GM19463 (cell line): ENCODE data around the gene DUSP16.

ENCODE experiments used
- ATAC-seq: cut with Tn5 transposase; IDR thresholded peaks from one replicate; pipeline ENCODE4 v1.9.1; 2021; ENCODE audit warnings: mild to moderate bottlenecking, moderate library complexity; ENCODE audit not compliant: unreplicated experiment

DUSP16 gene

DNA sequence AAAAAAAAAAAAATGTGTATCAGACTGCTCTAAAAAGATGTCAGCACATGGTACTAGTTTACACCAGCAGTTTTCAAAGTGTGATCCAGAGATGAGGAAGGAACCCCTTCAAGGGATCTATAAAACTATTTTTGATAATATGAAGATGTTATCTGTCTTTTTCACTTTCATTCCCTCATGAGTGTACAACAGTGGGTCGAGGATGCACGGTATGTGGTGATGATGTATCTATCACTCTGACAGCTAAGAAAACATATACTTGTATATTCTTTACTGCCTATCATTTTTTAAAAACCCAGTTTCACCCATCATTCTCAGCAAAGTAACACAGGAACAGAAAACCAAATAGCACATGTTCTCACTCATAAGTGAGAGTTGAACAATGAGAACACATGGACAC is 12.4 kb downstream of the DUSP16 start:
- ATAC-seq, result no peak

DNA sequence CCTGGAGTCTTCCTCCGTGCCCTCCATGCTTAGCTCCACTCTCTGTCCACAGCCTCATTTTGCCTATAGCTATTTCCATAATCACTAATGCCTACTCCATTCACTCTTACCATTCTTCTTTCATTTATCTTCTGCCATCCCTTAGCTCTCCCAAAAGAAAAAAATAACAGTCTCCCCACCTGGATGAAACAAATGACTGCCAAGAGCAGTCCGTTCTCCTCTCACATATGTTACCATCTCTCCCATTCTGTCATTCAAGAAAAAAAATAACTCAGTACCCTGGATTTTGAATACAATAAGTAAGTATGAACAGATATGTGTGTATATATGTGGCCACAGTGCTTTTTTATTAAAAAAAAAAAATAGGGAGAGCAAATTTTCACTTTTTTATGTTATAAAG is 13.2 kb downstream of the DUSP16 start:
- ATAC-seq, result no peak

DNA sequence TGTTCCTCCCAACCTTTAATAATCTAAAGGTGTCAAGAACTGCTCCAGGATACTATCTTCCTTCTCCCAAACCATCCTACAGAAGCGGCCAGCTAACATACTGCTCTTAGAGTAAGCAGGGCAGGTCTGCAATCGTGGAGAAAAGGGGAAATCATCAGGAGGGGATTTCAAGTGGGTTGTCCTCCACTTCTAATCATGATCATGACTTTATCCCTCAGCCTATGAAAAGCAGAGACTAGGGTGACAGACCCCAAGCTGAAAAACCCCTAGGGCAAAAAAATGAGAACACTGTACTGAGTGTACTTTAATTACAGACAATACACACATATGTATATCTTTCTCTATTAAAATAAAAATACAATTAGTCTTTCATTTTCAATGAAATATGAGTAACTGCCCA is 13.9 kb downstream of the DUSP16 start:
- no peak for ATAC-seq

DNA sequence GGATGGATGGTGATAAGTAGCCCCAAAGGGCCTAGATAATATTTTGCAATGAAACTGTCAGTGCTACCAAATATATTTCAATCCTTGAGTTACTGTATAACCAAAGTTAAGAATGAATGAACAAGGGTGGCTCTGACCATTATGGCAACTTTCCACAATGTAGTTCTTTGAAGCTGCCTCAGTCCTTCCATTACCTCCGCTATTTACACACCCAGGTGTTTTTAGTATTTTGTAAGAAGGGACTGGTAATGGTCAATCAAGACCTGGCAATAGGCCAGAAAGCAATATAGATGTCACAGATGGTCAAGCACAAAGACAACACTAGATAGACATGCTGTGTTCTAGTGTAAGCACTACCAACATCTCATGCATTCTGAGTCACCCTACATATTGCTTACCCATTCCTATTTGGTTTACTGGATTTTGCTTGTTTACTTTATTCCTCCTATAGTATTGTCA is 16.3 kb downstream of the DUSP16 start:
- ATAC-seq, result peak; percentile 58

DNA sequence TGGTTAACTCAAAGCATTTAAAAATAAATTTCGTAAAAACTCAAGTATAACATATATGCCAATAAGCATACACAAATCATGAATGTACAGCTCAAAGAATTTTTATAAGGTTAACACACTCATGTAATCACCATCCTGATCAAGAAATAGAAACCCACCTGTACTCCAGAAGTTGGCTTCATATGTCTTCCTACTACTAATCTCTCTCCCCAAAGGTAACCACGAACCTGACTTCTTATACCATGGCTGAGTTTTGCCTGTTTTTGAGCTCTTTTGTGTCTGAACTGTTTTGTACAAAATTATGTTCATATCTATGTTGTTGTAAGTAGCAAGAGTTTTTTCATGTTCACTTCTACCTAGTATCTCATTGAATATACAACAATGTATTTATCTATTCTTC is 18.7 kb downstream of the DUSP16 start:
- ATAC-seq, result no peak

DNA sequence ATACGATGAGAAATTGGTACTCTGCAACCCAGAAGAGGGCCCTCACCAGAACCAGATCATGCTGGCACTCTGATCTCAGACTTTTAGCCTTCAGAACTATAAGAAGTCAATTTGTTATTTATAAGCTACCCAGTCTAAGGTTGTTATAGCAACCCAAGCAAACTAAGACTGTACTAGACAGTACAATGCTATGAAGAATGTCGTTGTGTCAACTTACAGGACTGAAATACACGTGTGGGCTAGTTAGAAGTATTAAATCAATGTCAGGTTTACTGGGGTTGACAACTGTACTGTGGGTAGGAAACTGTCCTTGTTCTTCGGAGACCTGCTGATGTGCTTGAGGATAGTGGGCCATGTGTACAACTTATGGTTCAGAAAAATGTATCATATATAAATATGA is 19.7 kb downstream of the DUSP16 start:
- no peak for ATAC-seq

DNA sequence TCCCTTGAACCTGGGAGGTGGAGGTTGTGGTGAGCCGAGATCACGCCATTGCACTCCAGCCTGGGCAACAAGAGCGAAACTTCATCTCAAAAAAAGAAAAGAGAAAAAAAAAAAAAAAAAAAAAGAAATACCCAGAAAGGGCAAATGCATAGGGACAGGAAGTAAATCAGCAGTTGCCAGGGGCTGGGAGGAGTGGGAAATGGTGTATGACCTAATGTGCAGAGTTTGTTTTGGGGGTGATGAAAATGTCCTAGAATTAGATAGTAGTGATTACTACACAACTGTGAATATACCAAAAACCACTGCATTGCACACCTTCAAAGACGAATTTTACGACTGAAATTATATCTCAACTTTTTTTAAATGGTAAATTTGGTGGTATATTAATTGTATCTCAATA is 20.4 kb downstream of the DUSP16 start:
- no peak for ATAC-seq

DNA sequence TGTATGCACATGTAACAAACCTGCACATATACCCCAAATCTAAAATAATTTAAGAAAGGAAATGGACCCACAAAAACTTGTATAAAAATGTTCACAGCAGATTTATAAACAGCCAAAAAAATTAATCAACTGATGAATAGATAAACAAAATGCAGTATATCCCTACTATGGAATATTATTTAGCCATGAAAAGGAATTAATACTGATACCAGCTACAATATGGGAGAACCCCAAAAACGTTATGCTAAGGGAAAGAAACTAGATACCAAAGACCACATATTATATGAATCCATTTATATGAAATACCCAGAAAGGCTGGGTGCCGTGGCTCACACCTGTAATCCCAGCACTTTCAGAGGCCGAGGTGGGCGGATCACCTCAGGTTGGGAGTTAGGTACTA is 20.9 kb downstream of the DUSP16 start:
- no peak for ATAC-seq

DNA sequence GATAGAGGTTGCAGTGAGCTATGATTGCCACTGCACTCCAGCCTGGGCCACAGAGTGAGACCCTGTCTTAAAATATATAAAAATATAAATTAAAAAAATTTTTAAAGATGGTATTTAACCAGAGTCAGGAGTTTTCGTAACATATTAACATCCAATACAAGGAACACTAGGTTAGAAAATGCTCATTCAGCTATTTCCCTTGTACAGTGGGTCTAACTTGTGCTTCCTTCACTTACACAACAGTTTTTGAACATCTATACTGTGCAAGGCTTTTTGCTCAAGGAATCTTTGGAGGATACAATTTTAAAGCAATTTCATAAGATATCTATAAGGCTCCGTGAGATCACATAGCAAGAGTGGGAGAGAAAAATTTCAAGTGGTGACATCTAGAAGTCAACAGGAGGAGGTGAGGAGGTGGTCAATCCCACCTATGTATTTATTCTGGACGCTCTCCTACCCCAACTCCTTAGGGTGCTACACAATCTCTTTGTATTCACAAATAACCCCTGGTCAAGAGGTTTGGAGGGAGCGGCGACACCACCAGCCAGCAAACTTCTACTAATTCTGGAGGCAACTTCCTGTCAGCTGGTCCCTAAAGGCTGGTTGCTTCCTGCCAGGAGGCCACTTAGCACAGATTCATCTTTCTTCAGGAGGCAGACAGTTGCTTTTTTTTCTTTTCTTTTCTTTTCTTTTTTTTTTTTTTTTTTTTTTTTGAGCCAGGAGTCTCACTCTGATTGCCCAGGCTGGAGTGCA is 22.2 kb downstream of the DUSP16 start:
- no peak for ATAC-seq

DNA sequence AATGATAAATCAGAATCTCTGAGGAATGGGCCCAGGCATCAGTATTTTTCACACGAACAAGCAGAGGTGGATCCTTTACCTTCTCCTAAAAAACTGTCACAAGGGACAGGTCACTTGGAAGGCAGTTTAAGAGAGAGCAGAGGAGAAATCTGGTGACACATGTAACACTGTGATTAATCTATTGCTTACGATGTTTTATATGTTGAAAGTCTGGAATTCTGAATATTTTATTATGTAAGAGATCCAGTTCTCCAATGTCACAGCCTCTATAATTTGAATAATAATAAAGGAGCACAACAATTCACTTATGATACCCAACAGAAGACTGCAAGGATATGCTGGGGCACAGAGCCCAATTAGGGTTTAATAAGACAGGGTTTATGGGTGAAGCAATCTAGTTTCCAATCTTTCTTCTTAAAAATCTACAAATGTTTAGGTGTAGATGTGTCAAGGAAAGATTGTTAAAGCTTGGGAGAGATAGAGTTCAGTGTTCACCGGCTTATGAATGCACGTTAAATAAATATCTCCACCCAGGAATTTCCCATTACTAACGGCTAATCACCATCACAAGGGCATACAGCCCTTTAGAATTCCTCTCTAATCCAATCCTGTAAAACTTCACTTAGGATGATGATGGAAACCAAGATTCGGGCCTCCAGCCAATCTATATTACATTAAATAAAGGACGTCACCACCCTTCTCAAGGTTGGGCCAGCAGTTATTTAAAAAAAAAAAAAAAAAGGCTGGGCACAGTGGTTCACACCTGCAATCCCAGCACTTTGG is 23.4 kb downstream of the DUSP16 start:
- ATAC-seq, result no peak

DNA sequence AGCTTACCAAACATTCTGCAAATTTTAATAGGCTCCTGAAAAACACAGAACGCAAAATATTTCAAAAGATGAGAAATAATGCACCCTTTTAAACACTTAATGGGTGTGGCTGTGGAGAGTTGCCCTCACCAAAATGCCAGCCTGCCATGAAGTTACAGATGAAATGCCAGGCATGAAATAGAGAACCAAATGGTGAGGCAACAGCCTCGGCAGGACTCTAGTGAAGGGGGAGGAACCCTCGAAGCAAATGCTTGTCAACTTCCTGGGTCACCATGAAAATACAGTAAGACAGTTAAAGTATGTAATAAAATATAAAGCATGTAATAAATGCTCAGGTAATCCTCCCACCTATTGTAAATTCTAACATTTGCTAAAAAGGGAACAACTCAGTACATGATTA is 24.1 kb downstream of the DUSP16 start:
- ATAC-seq, result no peak

DNA sequence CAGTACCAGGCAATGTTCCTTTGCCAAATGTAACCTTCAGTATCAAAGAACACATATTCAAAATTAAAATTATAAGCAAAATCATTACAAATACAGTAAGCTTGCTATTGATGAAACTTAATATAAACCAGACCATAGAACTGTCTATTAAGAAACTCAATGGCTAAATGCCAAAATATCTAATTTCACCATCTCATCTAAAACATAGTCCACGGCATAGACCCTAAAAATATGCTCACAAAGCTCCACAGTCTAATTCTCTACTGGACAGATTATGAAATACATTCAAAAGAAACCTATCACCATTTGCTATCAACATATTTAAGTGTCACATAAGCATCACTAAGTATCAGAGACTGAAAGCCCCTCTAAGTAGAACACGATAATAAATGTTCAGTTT is 25.2 kb downstream of the DUSP16 start:
- ATAC-seq, result no peak

DNA sequence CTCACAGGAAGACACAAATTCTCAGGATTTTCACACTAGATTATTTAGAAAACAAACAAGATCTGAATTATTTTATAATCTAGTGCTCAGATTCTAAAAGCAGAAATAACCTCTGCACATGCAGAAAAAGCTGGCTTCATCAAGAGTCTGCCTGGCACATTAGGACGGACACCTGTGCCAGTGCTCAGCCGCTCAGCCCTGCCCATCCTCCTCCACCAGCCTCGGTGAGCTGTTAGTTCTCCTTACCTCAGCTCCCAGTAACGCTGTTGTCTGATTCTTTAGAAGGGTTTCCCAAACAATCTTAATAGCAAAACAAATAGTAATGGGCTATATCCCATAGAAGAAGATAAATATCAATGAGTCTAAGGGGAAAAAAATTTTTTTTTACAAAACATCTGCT is 27.7 kb downstream of the DUSP16 start:
- no peak for ATAC-seq

DNA sequence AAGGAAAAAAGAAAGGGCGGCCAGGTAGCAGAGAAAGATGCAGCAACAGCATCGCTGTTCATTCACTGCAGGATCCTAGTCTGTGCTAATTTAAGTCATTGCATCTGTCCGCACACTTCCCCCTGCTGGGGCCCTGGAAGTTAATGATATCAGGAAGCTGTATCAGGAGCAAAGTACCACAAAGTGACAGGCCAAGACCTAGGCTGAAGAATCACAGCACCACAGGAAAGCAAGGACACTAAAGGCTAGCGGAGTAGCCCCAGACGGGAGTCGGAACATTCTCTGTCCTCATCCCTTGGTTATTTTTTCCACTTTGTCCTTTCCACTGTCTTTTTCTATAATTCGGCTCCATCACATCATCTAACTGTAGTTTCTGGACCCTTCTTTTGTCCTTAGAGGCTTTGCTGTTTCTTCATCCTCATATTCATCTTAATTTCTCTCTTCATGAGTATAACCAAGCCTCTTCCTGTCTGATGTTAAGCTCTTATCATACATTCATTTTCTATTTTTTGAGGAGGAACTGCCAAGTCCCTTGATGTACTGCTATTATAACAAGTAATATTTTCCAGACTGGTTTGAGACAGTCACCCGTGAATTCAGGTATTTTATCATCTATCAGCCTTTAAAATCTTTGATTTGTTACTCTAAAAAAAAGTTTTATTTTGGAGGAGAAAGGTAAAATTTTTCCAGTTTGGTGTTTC is 28.3 kb downstream of the DUSP16 start:
- ATAC-seq, result no peak

DNA sequence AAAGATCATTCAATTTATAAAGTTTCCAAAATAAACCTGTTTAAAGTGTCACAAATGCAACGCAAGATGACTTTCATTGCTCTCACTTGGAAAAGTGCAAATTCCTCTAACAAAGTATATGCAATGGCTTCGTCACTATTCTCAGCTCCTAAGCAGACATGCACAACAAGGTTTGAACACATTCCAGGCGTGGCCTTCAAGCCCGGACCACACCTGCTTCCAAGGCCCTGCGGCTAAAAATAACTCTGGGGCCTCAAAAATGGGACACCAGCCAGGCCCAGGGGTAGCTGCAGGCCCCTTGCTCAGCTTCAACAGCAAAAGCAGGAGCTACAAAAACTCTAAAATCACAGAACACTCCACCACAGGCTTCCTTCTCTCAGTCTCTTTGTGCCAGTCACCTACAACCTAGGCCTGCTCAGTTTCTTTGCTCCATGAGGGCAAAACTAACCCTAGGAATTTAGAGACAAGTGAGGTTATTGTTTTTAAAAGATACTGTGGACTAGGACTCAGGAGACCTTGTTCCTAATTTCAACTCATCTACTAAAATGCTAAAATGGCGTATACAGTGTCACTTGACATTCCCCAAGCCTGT is 29.3 kb downstream of the DUSP16 start:
- ATAC-seq, result no peak

DNA sequence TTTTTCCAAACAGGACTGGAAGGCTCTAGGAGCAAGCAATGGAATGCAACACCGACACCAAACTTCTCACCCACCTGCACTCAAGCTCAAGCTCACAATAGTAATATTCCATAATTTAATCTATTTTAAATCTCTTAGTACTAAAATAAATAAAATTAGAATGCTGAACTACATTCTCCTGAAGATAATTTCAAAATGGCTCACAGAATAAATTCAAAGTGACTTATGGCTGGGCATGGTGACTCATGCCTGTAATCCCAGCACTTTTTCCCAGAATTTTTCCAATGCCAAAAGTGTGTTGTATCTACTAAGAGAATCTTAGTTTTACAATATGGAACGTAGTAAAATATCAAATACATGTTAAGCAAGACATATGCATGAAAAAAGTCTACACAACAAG is 31.5 kb downstream of the DUSP16 start:
- no peak for ATAC-seq

DNA sequence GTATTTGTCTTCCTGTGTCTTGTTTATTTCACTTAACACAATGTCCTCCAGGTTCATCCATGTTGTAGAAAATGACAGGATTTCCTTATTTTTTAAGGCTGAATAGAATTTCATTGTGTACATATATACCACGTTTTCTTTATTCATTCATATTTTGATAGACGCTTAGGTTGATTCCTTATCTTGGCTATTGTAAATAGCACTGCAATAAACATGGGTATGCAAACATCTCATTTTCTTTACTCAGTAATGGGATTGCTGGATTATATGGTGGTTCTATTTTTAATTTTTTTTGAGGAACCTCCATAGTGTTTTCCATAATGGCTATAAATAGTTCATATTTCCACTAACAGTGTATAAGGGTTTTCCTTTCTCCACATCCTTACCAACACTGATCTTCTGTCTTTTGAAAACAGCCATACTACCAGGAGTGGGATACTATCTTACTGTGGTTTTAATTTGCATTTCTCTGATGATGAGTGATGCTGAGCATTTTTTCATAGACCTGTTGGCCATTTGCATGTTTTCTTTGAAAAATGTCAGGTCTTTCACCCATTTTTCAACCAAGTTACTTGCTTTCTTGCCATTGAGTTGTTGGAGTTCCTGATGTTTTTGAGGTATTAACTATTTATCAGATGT is 32.8 kb downstream of the DUSP16 start:
- ATAC-seq, result no peak

DNA sequence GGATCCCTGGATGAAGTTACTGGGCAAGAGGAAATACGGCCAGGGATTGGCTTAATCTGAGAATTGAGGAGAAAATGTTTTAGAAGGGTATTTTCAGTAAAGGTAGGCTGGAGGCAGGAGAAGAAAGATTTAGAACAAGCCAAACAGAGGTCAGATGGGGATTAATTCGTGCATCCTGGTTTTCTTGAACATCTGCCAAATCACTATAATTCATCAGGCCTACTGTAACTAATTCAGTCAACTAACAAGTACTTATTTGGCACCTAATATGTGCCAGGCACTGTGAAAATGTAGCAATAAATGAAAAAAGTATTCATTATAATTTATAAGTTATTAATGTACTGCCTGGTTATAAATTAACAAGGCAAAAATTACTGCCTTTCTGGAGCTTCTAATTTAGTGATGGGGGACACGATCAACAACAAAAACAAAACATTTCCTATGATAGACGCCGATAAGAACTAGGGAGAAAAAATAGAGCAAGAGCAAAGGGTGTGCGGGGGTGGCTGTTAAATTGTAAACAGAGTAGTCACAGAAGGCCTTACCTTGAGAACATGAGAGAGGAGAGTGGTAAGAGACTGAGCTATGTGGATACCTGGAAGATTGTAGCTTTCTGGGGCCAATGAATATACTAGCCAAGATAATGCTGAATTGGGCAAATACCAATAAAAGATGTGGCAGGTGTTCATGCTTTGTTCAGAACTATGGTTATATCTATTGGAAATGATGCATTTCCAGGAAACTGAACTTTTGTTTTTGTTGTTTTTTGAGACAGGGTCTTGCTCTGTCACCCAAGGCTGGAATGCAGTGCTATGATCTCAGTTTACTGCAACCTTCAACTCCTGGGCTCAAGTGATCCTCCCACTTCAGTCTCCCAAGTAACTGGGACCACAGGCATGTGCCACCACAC is 34.0 kb downstream of the DUSP16 start:
- no peak for ATAC-seq

DNA sequence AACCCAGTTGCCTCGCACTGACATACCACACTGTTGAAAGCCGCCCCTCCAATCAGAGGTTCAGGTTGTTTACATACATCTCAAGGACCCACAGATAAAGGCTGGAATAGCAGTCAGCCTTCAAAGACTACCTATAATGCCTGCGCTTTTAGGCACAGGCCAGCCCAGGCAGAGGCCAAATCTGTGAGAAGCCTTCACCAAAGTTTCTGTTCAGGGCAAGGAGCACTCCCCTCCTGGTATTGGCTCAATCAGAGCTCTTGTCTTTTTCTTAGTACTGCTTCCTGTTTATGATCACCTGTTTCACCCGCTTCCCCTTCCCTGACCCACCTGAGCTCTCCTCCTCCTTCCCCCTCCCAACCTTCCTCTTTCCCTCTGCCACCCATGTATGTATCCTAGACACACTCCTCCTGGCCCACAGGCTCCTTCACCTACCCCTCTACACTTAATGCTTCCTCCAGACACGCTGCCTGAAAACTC is 34.8 kb downstream of the DUSP16 start:
- ATAC-seq, result no peak

DNA sequence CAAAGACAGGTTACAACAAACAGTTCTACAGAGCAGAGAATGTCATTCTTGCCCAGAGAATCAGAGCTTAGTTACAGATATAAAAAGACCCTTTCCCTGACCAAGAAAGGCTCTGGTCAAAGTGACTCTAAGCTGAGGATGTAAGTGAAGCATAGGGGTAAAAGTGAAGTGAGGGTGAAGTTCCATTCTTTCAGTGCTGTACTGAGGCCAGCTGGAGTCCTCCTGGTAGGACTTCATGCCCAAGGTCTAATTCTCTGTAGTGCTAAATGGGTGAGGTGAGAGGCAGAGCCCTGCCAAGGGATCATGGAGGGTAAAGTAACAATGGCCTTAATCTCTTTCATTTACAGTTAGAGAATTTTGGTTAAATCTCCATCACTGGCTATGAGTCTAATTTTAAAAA is 38.5 kb downstream of the DUSP16 start:
- ATAC-seq, result no peak
